Measurements from ENCODE around the gene MBLAC1.
A peak's percentile ranks its signal among the peaks of the same experiment; 100 is the strongest.

The MBLAC1 gene

DNA sequence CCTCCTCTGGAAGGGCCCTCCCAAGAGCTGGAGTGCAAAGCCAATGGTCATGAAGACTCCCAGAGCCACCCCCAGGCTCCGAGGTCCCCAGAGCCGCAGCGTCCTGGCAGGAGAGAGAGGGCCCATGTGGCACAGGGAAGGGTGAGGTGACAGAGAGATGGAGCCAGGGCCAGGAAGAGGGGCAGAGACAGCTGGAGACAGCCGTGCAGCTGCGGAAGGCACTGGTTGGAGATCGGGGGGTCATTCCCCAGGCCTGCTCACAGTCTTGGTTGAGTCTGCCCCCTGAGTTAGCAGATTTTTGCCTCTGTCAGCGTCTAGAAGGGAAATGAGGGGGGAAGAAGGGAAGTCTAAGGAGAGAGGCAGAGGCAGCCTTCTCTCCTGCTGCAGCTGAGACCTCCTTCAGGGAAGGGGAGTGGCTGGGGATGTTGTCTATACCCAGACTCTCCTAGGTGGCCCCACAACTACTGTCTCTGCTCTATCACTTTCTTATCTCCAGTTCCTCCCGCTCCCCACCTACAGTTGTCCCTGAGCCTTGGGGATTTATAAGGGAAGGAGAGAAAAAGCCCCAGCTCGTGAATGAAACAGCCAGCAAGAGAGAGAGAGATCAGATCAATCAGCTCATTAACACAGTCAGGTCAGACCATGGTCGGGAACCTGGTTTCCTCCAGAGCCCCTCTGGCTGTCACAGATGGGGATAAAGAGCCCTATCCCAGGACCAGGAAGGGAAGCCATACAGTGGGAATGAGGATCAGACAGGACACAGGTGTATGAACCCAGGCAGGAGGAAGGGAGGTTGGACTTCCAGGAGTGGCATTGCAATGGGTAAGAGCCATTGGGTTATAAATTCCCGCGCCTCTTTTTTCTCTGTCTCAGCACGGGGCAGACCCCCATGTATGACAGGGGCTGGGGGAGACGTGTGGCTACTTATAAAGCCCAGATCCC is 40.5 kb downstream of the MBLAC1 start:
- FAIRE-seq = no peak
- DNase-seq (ENCODE audit: extremely low spot score, insufficient read length, low read depth) = no peak

GRCh38 chr7:100167912-100168323 is 41.2 kb downstream of the MBLAC1 start:
- DNase-seq (ENCODE audit: extremely low spot score, insufficient read length, low read depth) (no peak), FAIRE-seq (no peak)

DNA sequence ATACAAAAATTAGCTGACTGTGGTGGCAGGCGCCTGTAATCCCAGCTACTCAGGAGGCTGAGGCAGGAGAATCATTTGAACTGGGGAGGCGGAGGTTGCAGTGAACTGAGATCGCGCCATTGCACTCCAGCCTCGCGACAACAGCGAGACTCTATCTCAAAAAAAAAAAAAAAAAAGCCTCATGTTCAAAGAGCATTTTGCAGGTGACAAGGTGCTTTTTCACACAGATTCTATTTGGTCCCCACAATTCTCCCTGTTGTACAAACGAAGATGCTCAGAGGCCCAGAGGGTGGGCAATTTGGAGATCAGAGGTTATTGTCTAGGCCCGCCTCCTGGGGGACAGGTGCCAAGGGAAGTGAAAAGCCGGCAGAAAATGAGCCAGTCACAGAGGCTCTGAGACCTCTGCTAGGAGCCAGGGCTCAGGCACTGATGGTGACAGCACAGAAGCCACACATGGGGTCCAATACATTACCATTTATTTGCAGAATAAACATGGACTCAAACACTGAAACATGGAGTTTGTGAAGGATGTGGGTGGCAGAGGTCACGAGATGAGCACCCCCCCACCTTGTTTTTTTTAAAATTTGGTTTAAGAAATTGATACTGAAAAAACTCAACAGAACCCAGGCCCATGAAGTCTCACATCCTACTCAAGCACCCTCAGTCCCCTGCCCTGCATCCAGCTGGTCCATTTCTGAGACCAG is 42.5 kb downstream of the MBLAC1 start:
- no peak for FAIRE-seq
- no peak for DNase-seq (ENCODE audit: extremely low spot score, insufficient read length, low read depth)

DNA sequence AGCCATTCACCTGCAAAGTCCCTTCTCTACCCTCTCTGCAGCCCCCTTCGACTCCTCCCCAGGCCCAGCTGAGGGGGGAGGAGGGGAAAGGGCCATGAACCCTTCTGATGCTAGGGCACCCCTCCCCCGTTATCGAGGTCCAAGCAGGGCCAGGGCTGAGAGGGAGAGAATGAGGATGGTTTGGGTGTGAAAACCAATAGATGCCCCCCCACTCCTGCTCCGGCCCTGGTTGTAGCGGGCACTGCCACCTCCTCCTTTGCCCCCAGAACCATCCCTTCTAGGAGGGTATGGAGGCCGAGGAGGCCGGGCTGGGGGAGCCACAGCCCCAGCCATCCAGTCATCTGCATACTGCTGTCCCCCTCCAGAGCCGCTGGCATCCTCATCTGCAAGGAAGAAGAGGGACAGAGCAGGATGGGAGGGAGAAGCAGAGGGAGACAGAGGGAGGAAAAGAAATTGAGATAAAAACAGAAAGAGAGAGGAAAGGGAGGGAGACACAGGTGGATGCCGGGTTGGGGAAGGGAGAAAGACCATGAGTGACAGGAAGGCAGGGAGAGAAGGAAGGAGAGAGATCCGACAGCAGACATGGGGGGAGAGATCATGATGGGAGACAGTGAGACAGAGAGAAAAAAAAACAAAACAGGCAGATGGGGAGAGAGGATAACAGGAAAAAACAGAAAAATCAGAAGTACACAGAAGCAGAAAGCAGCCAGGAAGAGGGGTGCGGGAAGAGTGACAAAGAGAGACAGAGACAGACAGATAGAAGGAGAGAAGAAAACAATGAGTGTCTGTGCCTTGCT is 43.5 kb downstream of the MBLAC1 start:
- DNase-seq (ENCODE audit: extremely low spot score, insufficient read length, low read depth) = no peak
- FAIRE-seq = no peak

GRCh38 chr7:100171087-100171681 is 44.4 kb downstream of the MBLAC1 start:
- FAIRE-seq (no peak), DNase-seq (ENCODE audit: extremely low spot score, insufficient read length, low read depth) (no peak)

GRCh38 chr7:100171840-100172239 is 45.1 kb downstream of the MBLAC1 start:
- FAIRE-seq (no peak), DNase-seq (ENCODE audit: extremely low spot score, insufficient read length, low read depth) (no peak)

- DNase-seq (ENCODE audit: extremely low spot score, insufficient read length, low read depth) (no peak), FAIRE-seq (no peak)
These were observed 47.2 kb downstream of the MBLAC1 start for GRCh38 chr7:100173806-100174495.

DNA sequence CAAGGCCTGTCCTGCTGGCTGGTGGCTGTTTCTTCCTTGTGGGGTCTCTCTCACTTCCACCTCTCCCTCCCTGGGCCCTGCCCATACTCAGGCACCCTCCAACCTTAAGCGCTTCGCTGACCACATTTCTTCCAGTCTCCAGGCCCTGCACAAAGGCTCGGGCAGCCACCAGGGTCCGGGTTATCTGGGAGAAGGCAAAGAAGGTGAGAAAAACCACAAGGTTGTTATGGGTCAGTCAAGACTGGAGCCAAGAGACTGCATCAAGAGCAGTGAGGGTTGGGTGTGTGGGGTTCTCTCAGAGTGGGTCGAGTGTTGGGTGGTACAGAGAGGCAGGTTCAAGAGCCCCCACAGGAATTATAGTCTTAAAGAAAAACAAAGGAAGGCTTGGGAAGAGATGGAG is 47.8 kb downstream of the MBLAC1 start:
- no peak for DNase-seq (ENCODE audit: extremely low spot score, insufficient read length, low read depth)
- FAIRE-seq = no peak

- DNase-seq (ENCODE audit: extremely low spot score, insufficient read length, low read depth) = no peak
- no peak for FAIRE-seq
These were observed 48.6 kb downstream of the MBLAC1 start for GRCh38 chr7:100175296-100175935.

- DNase-seq (ENCODE audit: extremely low spot score, insufficient read length, low read depth) (no peak), FAIRE-seq (no peak)
These were observed 49.6 kb downstream of the MBLAC1 start for GRCh38 chr7:100176096-100177044.

DNA sequence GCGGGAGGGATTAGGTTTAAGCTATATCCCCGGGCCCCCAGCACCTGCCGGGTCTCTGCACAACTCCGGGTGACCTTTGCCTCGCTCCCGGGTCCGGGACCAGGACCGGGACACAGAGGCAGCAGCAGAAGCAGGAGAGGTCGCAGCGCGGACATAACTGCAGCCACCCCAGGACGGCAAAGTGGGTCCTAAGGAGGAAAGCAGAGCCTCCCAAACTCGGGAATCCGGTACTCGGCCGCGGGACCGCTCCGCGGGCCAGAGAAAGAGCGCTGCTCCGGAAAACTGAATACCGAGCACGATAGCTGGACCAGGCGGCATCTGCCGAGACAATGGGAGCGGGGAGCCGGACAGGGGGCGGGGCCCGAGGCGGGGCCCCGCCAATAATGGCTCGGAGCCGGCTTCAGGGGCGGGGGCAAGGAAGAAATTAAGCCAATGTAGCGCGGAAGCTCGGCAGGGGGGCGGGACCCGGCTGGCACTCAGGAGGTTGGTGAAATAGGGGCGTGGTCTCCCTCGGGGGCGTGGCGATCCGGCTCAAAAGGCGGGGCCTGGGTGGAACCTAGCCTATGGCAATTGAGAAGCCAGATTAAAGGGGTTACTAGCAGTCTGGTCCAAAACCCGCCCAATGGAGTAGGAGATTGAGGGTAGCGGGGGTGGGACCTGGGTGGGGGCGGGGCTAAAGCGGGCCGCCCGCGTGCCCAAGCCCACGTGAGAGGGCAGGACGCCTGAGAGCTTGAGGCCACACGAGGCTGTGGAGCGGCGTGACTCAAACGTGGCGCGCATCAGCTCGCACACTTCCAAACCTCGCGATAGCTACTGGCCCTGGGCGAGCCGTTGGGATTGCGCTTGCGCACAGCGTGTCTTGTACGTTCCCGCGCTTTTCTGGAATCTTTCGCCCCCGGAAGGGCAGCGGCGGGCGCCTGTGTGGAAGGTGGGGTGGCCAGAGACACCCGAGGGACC is 50.6 kb downstream of the MBLAC1 start, which contains the start of the genes GPC2 and STAG3:
Gene GPC2 (minus strand): TSS at position 337 of the 957 bp plus-strand sequence. CDS start 182 bp downstream, at position 155.
Gene STAG3 (plus strand): TSS at position 874 of the 957 bp plus-strand sequence. CDS start 2,639 bp downstream, outside the sequence.
- FAIRE-seq = peak; percentile 95
- peak; percentile 87 for DNase-seq (ENCODE audit: extremely low spot score, insufficient read length, low read depth)

All from GM18507 (cell line).